Uterus (tissue), 2 donors: ENCODE measurements around the gene GAPDHS.

Experiments used
- POLR2A ChIP-seq, 2 donors: fragments of 450-650 bp; IDR thresholded peaks; one replicate each; pipeline ENCODE4 v1.6.1; 2016; ENCODE audit warnings: antibody characterized with exemption in 2 of 2, mild to moderate bottlenecking in 1 of 2, moderate library complexity in 1 of 2
- TF ChIP-seq, protein P1 (sequence below), 4 experiments: fragments of 200-600 bp in 2 of 4; fragments of 450-650 bp in 2 of 4; sonication (generic) in 2 of 4; IDR thresholded peaks; one replicate each; pipeline ENCODE4 v1.5.1; 2016 to 2019; ENCODE audit warnings: antibody characterized with exemption in 4 of 4, mild to moderate bottlenecking in 2 of 4, moderate library complexity in 1 of 4

DNA sequence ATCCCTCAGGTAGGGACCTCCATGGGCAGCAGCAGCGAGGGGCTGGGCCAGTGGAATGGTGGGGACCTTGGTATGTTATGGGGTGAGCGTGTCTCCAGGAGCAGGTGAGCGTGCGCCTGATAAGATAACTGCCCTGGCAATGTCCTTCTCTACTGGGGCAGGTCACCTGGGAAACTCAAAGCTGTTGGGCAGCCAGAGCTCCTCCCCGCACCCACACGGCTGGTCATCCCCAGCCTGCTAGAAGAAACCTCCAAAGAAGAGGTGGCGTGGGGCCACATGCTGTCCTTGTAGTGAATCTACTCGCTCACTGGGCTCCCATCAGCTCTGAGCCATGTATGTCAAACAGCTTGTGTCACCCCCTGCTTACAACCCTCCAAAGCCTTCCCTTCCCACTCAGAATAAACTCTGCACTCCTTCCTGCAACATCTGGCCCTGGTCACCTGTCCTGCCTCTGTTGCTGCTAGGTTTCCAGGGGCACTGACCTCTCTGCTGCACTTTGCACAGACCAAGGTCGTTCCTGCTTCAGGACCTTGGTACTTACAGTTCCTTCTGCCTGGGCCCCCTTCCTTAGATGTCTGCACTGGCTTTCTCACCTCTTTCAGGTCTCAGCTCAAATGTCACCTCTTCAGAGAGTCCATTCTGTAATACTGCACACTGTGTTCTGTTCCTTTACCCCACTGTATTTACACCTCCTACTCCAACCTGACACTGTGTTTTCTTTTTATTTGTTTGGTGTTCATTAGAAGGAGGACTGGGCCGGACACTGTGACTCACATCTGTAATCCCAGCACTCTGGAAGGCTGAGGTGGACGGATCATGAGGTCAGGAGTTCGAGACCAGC is 32.0 kb downstream of the GAPDHS start:
- TF ChIP-seq, protein P1, sequence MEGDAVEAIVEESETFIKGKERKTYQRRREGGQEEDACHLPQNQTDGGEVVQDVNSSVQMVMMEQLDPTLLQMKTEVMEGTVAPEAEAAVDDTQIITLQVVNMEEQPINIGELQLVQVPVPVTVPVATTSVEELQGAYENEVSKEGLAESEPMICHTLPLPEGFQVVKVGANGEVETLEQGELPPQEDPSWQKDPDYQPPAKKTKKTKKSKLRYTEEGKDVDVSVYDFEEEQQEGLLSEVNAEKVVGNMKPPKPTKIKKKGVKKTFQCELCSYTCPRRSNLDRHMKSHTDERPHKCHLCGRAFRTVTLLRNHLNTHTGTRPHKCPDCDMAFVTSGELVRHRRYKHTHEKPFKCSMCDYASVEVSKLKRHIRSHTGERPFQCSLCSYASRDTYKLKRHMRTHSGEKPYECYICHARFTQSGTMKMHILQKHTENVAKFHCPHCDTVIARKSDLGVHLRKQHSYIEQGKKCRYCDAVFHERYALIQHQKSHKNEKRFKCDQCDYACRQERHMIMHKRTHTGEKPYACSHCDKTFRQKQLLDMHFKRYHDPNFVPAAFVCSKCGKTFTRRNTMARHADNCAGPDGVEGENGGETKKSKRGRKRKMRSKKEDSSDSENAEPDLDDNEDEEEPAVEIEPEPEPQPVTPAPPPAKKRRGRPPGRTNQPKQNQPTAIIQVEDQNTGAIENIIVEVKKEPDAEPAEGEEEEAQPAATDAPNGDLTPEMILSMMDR (IDR thresholded peaks at IDR 0.05) = no peak
- TF ChIP-seq POLR2A (IDR thresholded peaks at IDR 0.05) = no peak
